Natural killer cell (primary cell): ENCODE results near the gene MAP4K5. TPM values are rescaled to one million over a fixed set of nuclear protein-coding genes. Genes with fewer than 3 reads are reported as not detected.

ENCODE experiments used
- total RNA-seq, 4 donors: library from RNA; stranded (reverse); fragments of 120-200 nt in 1 of 4; gene quantifications; one replicate each; pipeline versions ENCODE4 v1.2.3 to v1.2.4, GENCODE V29; 2013 to 2022

Gene MAP4K5
- total RNA-seq, 3 donors from 2014 or later (not counting 1 experiment from before 2014, with no cell fraction given) = 63.3 to 74.6 (median 65.9) TPM

Other genes starting within 250 kb of the MAP4K5 start
- gene L2HGDH, start 220.3 kb downstream of the MAP4K5 start, total RNA-seq = 1 to 10 TPM; 4.2 to 5.6 (median 5.4) TPM
- 10 to 100 TPM; 24.7 to 28.7 (median 25.0) TPM for gene DMAC2L, start 220.2 kb downstream of the MAP4K5 start, total RNA-seq
- 10 to 100 TPM; 12.4 to 16.7 (median 15.4) TPM for gene CDKL1, start 135.7 kb downstream of the MAP4K5 start, total RNA-seq
- 1 to 10 TPM; 1.6 to 3.8 (median 2.4) TPM for gene ATL1, start 27.6 kb upstream of the MAP4K5 start, total RNA-seq
- gene SAV1, start 135.7 kb upstream of the MAP4K5 start, total RNA-seq = 1 to 10 TPM; 3.0 to 6.6 (median 6.6) TPM